CD14-positive monocyte (primary cell): Measurements from ENCODE around the gene LECT2. TPM values are rescaled to one million over a fixed set of nuclear protein-coding genes. Genes with fewer than 3 reads are reported as not detected.

Experiments
- DNase-seq, 3 donors: peaks; one replicate each; pipeline ENCODE4 v3.0.0-alpha.2; 2011 to 2022
- H2AFZ ChIP-seq: 2 replicates; pipeline ENCODE4 v1.6.0; 2012; ENCODE audit warnings: mild to moderate bottlenecking, low read depth, low read length, inconsistent platforms; ENCODE audit not compliant: insufficient read depth, poor library complexity, severe bottlenecking
- H3K27ac ChIP-seq, 2 donors: 1 replicate in 1 of 2; 2 replicates in 1 of 2; pipeline ENCODE4 v1.5.1; 2012 to 2013; ENCODE audit warnings: low read length in 2 of 2, control low read depth in 1 of 2, inconsistent platforms in 1 of 2, low read depth in 1 of 2, mild to moderate bottlenecking in 1 of 2
- H3K27me3 ChIP-seq, 2 donors: one replicate each; pipeline versions ENCODE4 v1.6.0 to v1.6.1; 2011 to 2013; ENCODE audit warnings: low read length in 2 of 2; ENCODE audit not compliant: control insufficient read depth in 2 of 2, insufficient read depth in 2 of 2
- H3K36me3 ChIP-seq, 2 donors: replicated peaks in 1 of 2; 1 replicate in 1 of 2; 2 replicates in 1 of 2; pipeline versions ENCODE4 v1.5.1 to v1.6.1; 2012 to 2013; ENCODE audit warnings: low read length in 2 of 2, control low read depth in 1 of 2, inconsistent platforms in 1 of 2, mild to moderate bottlenecking in 1 of 2; ENCODE audit not compliant: insufficient read depth in 2 of 2, control insufficient read depth in 1 of 2
- H3K4me1 ChIP-seq, 2 donors: 1 replicate in 1 of 2; 2 replicates in 1 of 2; pipeline versions ENCODE4 v1.5.1 to v1.6.1; 2012 to 2013; ENCODE audit warnings: low read length in 2 of 2, control low read depth in 1 of 2, inconsistent platforms in 1 of 2, mild to moderate bottlenecking in 1 of 2, moderate library complexity in 1 of 2; ENCODE audit not compliant: insufficient read depth in 2 of 2, control insufficient read depth in 1 of 2
- H3K4me2 ChIP-seq: replicated peaks from 2 replicates; pipeline ENCODE3; 2012; ENCODE audit warnings: low read length, moderate library complexity, mild to moderate bottlenecking; ENCODE audit not compliant: poor library complexity, severe bottlenecking; ENCODE audit errors: extremely low read depth
- H3K4me3 ChIP-seq, 3 experiments: fragments of 200-600 bp in 1 of 3; sonication (generic) in 1 of 3; replicated peaks in 1 of 3; 1 replicate in 2 of 3; 2 replicates in 1 of 3; pipeline ENCODE4 v1.5.1; 2011 to 2013; ENCODE audit warnings: low read length in 3 of 3, mild to moderate bottlenecking in 3 of 3, control low read depth in 2 of 3, low read depth in 2 of 3, inconsistent platforms in 1 of 3, moderate library complexity in 1 of 3
- H3K79me2 ChIP-seq: 2 replicates; pipeline ENCODE4 v1.6.0; 2012; ENCODE audit warnings: mild to moderate bottlenecking, control low read depth, inconsistent platforms, low read length, moderate library complexity; ENCODE audit not compliant: insufficient read depth
- H3K9ac ChIP-seq: 2 replicates; pipeline ENCODE4 v1.6.0; 2017; ENCODE audit warnings: low read length, mild to moderate bottlenecking; ENCODE audit not compliant: insufficient read depth, poor library complexity, severe bottlenecking
- H3K9me3 ChIP-seq, 2 donors: replicated peaks in 1 of 2; 1 replicate in 1 of 2; 2 replicates in 1 of 2; pipeline versions ENCODE4 v1.5.1 to v1.6.1; 2012 to 2013; ENCODE audit warnings: low read length in 2 of 2, control low read depth in 1 of 2; ENCODE audit not compliant: control insufficient read depth in 1 of 2, insufficient read depth in 1 of 2
- H4K20me1 ChIP-seq: 2 replicates; pipeline ENCODE4 v1.6.0; 2012; ENCODE audit warnings: mild to moderate bottlenecking, low read length, control low read depth, moderate library complexity; ENCODE audit not compliant: insufficient read depth
- H3K27ac Mint-ChIP-seq, 7 donors: one replicate each; pipeline ENCODE4 v1.8.0; 2020; ENCODE audit warnings: mild to moderate bottlenecking in 7 of 7, mixed read lengths in 7 of 7, moderate library complexity in 6 of 7, inconsistent platforms in 2 of 7
- H3K27me3 Mint-ChIP-seq, 3 donors: one replicate each; pipeline ENCODE4 v1.8.0; 2021 to 2022; ENCODE audit warnings: low read depth in 3 of 3, mild to moderate bottlenecking in 3 of 3, mixed read lengths in 3 of 3, moderate library complexity in 3 of 3, inconsistent platforms in 1 of 3
- H3K36me3 Mint-ChIP-seq, 2 donors: one replicate each; pipeline ENCODE4 v1.8.0; 2020; ENCODE audit warnings: mixed read lengths in 2 of 2, inconsistent platforms in 1 of 2, mild to moderate bottlenecking in 1 of 2
- H3K4me1 Mint-ChIP-seq: one replicate; pipeline ENCODE4 v1.8.0; 2020; ENCODE audit warnings: mild to moderate bottlenecking, mixed read lengths
- H3K4me3 Mint-ChIP-seq, 2 donors: one replicate each; pipeline ENCODE4 v1.8.0; 2020; ENCODE audit warnings: mild to moderate bottlenecking in 2 of 2, mixed read lengths in 2 of 2, moderate library complexity in 1 of 2
- H3K9me3 Mint-ChIP-seq, 7 donors: one replicate each; pipeline ENCODE4 v1.8.0; 2020 to 2022; ENCODE audit warnings: mixed read lengths in 7 of 7, mild to moderate bottlenecking in 6 of 7, moderate library complexity in 6 of 7, inconsistent platforms in 2 of 7
- CTCF ChIP-seq: fragments of 200-600 bp; IDR thresholded peaks from one replicate; pipeline ENCODE4 v1.8.0; 2022; ENCODE audit warnings: antibody characterized with exemption, mild to moderate bottlenecking
- WGBS: methylation state at CpG from one replicate; pipeline ENCODE4 v1.1.5; 2013; ENCODE audit warnings: missing lambda C conversion rate; ENCODE audit not compliant: insufficient coverage; 5-methylcytosine and 5-hydroxymethylcytosine counted together
- intact Hi-C, 2 donors: fragments of 100-400 bp; cut with micrococcal nuclease; formaldehyde crosslinking; loops; one replicate each; pipeline versions ENCODE4 v1.15.0 to v1.15.1; 2023
- polyA plus RNA-seq, 3 donors: library from polyadenylated mRNA; depleted of rRNA in 1 of 3; unstranded in 2 of 3; stranded (reverse) in 1 of 3; fragments of 300-500 nt in 2 of 3; fragments of >200 nt in 1 of 3; fragmentation: Illumina TruSeq in 2 of 3; gene quantifications; 1 replicate in 2 of 3; 2 replicates in 1 of 3; pipeline ENCODE4 v1.2.3, GENCODE V29; 2012 to 2021

LECT2 gene
- polyA plus RNA-seq, 3 donors, result not detected

- Histone ChIP-seq H3K9me3 (no peaks in the 10 kb centered on the region), H3K27me3 (peaks cover 14 to 15% of the 10 kb centered on the region in 2 donors), H4K20me1 (no peaks in the 10 kb centered on the region), H3K4me3 (no peak overlapping the region), H3K9ac (no peak overlapping the region), H3K4me2 (no peak overlapping the region), H3K27ac (no peak overlapping the region), H2AFZ (no peak overlapping the region), H3K79me2 (no peaks in the 10 kb centered on the region), H3K36me3 (no peaks in the 10 kb centered on the region), H3K4me1 (no peaks in the 10 kb centered on the region)
- peak in 1 of 3 donors; percentile 49 for DNase-seq
- intact Hi-C loops, result no loop called here
- peaks cover 2 to 28% (median 15%) of the 10 kb centered on the region in 3 donors for H3K27me3 Mint-ChIP-seq
- no peaks in the 10 kb centered on the region for H3K36me3 Mint-ChIP-seq
- no peak for TF ChIP-seq CTCF
- H3K4me1 Mint-ChIP-seq, result peaks cover 3% of the 10 kb centered on the region
- no peak overlapping the region for H3K27ac Mint-ChIP-seq
- no CpG with 5 or more reads among the region's 1 CpG for WGBS
- peaks cover 0 to 2% (median 0%) of the 10 kb centered on the region in 7 donors for H3K9me3 Mint-ChIP-seq
- H3K4me3 Mint-ChIP-seq, result no peak overlapping the region
These were observed 10.0 kb upstream of the LECT2 start for GRCh38 chr5:135964670-135965320.

GRCh38 chr5:135955525-135955924, 742 bp upstream of the LECT2 start:
- peaks cover 15 to 31% (median 16%) of the 10 kb centered on the region in 3 donors for H3K27me3 Mint-ChIP-seq
- Histone ChIP-seq H2AFZ (no peak overlapping the region), H3K9ac (no peak overlapping the region), H3K36me3 (no peaks in the 10 kb centered on the region), H3K4me3 (no peak overlapping the region), H4K20me1 (no peaks in the 10 kb centered on the region), H3K9me3 (no peaks in the 10 kb centered on the region), H3K79me2 (no peaks in the 10 kb centered on the region), H3K27me3 (peaks cover 16 to 21% of the 10 kb centered on the region in 2 donors), H3K4me2 (no peak overlapping the region), H3K4me1 (no peaks in the 10 kb centered on the region), H3K27ac (no peak overlapping the region)
- H3K27ac Mint-ChIP-seq, result no peak overlapping the region
- H3K9me3 Mint-ChIP-seq, result peaks cover 0 to 3% (median 0%) of the 10 kb centered on the region in 7 donors
- TF ChIP-seq CTCF, result no peak
- H3K36me3 Mint-ChIP-seq, result no peaks in the 10 kb centered on the region
- H3K4me1 Mint-ChIP-seq, result peaks cover 3% of the 10 kb centered on the region
- intact Hi-C loops, result no loop called here
- WGBS, result no CpG with 5 or more reads among the region's 4 CpGs
- H3K4me3 Mint-ChIP-seq, result no peak overlapping the region
- no peak for DNase-seq
